Right lobe of liver (tissue), 4 donors: Measurements from ENCODE around the gene CBX8.
"Not testable (repeated sequence)": the region's sequence is repeated elsewhere in the genome, so short reads cannot be mapped to it uniquely, and the experiment has no call there.

ENCODE experiments used
- CTCF ChIP-seq, 4 donors: fragments of 200-600 bp in 3 of 4; fragments of 450-650 bp in 1 of 4; IDR thresholded peaks; one replicate each; pipeline versions ENCODE4 v1.5.1 to v1.8.0; 2016 to 2022; ENCODE audit warnings: antibody characterized with exemption in 4 of 4, mild to moderate bottlenecking in 2 of 4
- POLR2A ChIP-seq: fragments of 450-650 bp; IDR thresholded peaks from one replicate; pipeline ENCODE4 v1.6.1; 2017; ENCODE audit warnings: antibody characterized with exemption, mild to moderate bottlenecking
- donor health status: DM: no; HTN: no; CAD: no.
- donor health status: DM: no; HTN: no; CAD: no.
- donor health status: DM: no; HTN: yes; CAD: no.

DNA sequence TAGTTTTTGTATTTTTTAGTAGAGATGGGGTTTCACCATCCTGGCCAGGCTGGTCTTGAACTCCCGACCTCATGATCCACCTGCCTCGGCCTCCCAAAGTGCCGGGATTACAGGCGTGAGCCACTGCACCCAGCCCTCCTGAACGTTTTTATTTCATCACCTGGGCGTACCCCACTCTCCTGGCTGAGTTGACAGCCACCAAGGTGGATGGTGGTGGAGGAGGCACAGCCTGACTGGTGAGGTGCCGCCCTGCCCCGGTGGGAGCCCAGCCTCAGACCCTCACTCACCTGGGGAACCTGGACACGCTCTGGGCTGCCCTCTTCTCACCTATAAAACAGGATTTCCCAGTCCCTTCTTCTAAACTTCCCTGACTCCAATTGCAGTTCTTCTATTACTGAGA lies 24.2 kb downstream of the CBX8 start:
- TF ChIP-seq CTCF (IDR thresholded peaks at IDR 0.05); POLR2A: not testable (repeated sequence)
